ENCODE measurements around the gene GPR180. TPM values are rescaled to one million over a fixed set of nuclear protein-coding genes. Genes with fewer than 3 reads are reported as not detected.

Gene GPR180
- total RNA-seq, 1 donor from 2014 or later = 9.2 TPM

Other genes with a start within 250 kb of the GPR180 start
- 0.07 TPM in 1 of 2 replicates, not detected in the other for gene DCT, start 122.2 kb upstream of the GPR180 start, total RNA-seq
- 26.6 and 27.5 TPM in 2 replicates for gene TGDS, start 5.7 kb upstream of the GPR180 start, total RNA-seq
- gene SOX21, start 110.7 kb downstream of the GPR180 start, total RNA-seq = 0.16 and 0.21 TPM in 2 replicates

All from activated T-helper 2 cell treated with anti-CD3 and anti-CD28 coated beads, Interferon-gamma antibody, Interleukin-2, Interleukin-4, amounts not matched to agents 10 μg/mL and 5 μg/mL and 100 μg/mL, durations not matched to agents 14 hours and 24 hours and 36 hours (primary cell).